ENCODE measurements around the gene INO80C. TPM values are rescaled to one million over a fixed set of nuclear protein-coding genes. Genes with fewer than 3 reads are reported as not detected.

Gene INO80C
- total RNA-seq, 1 donor = 5.6 TPM

DNA sequence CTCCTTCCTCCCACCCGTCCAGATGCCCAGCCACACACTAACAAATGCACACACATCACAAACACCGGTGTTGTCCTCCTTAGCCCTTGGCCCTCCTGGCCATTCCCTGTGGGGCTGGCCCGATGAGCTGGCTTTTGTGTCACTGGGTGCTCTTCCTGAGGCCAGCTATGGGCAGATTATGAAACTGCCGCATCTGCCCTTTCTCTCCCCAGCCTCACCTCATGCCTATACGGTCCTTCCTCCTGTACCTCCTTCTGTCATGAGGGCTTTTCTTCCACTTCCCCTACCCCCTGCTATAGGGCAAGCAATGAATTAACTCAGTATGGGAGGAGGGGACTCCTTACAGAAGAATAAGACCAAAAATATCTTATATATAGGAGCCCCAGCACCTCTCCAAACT, 10.3 kb upstream of the INO80C start:
- no peak overlapping the region for H3K4me3 ChIP-seq (ENCODE audit: low read depth, low read length)
- TF ChIP-seq, protein P1, sequence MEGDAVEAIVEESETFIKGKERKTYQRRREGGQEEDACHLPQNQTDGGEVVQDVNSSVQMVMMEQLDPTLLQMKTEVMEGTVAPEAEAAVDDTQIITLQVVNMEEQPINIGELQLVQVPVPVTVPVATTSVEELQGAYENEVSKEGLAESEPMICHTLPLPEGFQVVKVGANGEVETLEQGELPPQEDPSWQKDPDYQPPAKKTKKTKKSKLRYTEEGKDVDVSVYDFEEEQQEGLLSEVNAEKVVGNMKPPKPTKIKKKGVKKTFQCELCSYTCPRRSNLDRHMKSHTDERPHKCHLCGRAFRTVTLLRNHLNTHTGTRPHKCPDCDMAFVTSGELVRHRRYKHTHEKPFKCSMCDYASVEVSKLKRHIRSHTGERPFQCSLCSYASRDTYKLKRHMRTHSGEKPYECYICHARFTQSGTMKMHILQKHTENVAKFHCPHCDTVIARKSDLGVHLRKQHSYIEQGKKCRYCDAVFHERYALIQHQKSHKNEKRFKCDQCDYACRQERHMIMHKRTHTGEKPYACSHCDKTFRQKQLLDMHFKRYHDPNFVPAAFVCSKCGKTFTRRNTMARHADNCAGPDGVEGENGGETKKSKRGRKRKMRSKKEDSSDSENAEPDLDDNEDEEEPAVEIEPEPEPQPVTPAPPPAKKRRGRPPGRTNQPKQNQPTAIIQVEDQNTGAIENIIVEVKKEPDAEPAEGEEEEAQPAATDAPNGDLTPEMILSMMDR (IDR thresholded peaks at IDR 0.05; ENCODE audit: insufficient read depth, low read depth, low read length) = no peak
- DNase-seq (ENCODE audit: low read depth) = no peak

DNA sequence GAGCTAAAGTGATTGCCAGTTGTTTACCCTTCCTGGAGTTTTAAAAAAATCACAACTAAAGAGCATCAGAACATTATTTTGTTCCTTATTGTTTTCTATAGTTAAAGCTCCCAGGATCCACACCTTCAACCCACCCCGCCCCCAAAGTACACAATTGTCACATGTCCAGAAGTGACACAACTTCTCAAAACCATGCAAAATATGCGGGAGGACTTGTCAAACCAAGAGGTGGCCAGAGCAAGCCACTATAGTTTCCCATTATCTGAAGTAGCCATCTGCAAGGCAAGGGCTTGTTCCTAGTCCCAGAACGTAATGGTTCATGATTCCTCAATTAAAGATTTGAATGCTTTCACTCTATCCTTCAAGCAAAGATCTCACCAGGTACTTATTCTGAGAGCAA, 9.9 kb upstream of the INO80C start:
- H3K4me3 ChIP-seq (ENCODE audit: low read depth, low read length) = no peak overlapping the region
- no peak for DNase-seq (ENCODE audit: low read depth)
- TF ChIP-seq, protein P1 (IDR thresholded peaks at IDR 0.05; ENCODE audit: insufficient read depth, low read depth, low read length) = no peak

DNA sequence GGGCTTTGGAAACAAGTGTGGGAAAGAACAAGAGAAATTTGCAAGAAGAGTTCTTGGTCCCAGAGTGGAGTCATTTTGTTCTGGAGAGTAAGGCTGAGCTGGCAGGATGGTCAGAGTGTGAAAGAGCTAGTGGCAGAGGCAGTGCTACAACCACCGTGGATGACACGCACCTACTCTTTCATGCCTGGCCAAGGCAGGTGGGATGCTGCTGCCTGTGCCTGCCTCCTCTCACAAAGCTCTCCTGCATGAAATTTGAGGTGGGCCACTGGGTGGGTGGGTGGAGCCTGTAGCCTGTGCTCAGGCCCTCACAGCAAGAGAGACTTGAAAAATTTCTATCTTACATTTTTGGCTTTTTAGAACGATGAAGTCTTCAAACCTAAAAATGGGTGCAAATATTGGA, 9.4 kb upstream of the INO80C start:
- TF ChIP-seq, protein P1 (IDR thresholded peaks at IDR 0.05; ENCODE audit: insufficient read depth, low read depth, low read length) = no peak
- no peak overlapping the region for H3K4me3 ChIP-seq (ENCODE audit: low read depth, low read length)
- no peak for DNase-seq (ENCODE audit: low read depth)

GRCh38 chr18:35506024-35506712, 8.4 kb upstream of the INO80C start:
- DNase-seq (ENCODE audit: low read depth) = peak; percentile 95
- no peak overlapping the region for H3K4me3 ChIP-seq (ENCODE audit: low read depth, low read length)
- TF ChIP-seq, protein P1 (IDR thresholded peaks at IDR 0.05; ENCODE audit: insufficient read depth, low read depth, low read length) = no peak

GRCh38 chr18:35504996-35505395, 7.2 kb upstream of the INO80C start:
- H3K4me3 ChIP-seq (ENCODE audit: low read depth, low read length) = no peak overlapping the region
- TF ChIP-seq, protein P1 (IDR thresholded peaks at IDR 0.05; ENCODE audit: insufficient read depth, low read depth, low read length) = no peak
- DNase-seq (ENCODE audit: low read depth) = no peak

GRCh38 chr18:35502052-35502451, 4.3 kb upstream of the INO80C start:
- TF ChIP-seq, protein P1 (IDR thresholded peaks at IDR 0.05; ENCODE audit: insufficient read depth, low read depth, low read length) = no peak
- no peak overlapping the region for H3K4me3 ChIP-seq (ENCODE audit: low read depth, low read length)
- DNase-seq (ENCODE audit: low read depth) = peak; percentile 11

- TF ChIP-seq, protein P1 (IDR thresholded peaks at IDR 0.05; ENCODE audit: insufficient read depth, low read depth, low read length) = no peak
- DNase-seq (ENCODE audit: low read depth) = no peak
- H3K4me3 ChIP-seq (ENCODE audit: low read depth, low read length) = no peak overlapping the region
Observed at GRCh38 chr18:35501369-35501768, 3.6 kb upstream of the INO80C start.
